ENCODE results near the gene NLRP9. TPM values are rescaled to one million over a fixed set of nuclear protein-coding genes. Genes with fewer than 3 reads are reported as not detected.

The NLRP9 gene
- total RNA-seq, 1 donor from 2014 or later = not detected

DNA sequence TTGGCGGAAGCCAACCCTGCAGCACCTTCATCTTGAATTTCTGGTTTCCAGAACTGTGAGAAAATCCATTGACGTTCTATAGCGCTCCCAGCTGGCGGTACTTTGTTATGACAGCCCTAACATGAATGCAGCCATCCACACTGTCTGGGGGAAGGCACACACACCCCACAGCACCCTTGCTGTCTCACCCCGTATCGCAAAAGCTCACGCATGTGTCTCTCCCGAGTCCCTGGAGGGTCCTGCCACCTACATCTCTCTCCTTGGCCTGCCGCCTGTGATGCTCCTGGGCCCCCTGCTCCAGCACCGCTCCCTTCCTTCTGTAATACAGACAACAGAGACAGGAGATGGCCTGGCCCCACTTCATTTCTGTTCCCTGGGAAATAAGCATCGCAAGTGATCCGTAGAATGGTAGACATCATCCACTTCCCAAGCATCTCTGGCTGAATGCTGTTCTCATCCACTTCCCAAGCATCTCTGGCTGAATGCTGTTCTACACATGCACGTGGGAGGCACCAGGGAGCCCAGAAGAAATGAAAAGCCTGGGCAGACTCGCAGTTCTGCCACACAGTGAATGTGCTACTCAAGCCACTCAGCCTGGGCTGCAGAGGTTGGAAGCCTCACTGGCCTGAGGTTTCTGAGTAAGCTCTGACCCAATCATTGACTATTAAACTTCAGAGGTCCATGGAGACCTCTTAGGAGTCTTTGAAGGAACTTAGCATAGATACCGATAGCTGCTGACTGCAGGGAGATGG, 33.5 kb downstream of the NLRP9 start:
- DNase-seq (ENCODE audit: low read depth) = no peak

DNA sequence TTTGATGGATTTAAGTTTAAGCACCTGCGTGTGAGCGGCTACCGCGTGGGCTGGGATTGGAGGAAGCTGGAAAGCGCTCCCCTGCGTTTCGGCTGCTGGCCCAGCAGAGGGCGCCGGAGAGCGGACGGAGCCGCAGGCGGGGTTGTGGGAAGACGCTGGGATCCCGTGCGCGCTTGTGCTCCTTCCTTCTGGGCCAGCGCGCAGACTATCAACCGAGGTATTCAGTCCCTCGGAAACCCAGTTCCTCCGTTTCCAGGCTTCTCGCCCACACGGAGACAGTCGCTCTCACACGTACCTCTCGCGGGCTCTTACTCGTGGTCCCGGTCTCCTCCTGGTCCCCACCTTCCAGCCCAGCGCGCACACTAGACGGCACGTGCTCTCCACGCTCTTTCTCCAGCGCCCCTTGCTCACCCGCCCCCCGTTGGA, 34.4 kb downstream of the NLRP9 start:
- no peak for DNase-seq (ENCODE audit: low read depth)

DNA sequence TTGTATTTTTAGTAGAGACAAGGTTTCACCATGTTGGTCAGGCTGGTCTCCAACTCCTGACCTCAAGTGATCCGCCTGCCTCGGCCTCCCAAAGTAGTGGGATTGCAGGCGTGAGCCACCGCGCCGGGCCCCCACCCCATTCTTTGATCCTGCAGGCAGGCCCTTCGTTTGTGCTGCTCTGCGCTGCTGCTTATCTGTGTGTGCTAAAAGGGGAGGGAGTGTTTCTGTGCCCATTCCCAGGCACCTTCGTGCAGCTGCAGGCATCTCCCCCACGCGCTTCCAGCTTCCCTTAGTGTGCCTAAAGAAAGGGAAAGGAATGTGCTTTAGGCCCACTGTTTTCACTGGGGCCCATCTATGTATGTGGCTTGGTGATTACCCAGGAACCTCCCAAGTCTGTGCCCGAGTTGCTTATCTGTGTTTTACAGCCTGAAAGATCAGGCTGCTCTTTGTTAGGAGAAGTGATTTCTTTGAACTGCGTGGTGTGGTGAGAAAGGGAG, 36.0 kb downstream of the NLRP9 start:
- DNase-seq (ENCODE audit: low read depth) = no peak

DNA sequence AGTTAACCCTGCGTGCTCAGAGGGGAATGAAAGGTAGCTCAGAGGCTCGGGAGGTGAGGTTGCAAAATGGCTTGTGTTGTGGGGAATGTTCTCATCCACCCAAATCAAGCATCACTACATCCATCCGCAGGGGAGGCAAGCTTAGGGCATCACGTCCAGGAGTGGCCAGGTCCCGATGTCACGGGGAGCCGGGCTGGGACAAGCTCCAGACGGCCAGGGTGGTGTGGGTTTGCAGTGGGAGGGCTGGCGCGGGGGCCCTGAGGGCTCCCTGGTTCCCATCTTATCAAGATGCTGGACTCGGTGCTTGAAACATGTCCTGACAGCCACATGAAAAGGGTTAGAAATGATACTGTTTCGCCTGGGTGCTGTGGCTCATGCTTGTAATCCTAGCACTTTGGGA, 37.4 kb downstream of the NLRP9 start:
- no peak for DNase-seq (ENCODE audit: low read depth)

- no peak for DNase-seq (ENCODE audit: low read depth)
Observed at GRCh38 chr19:55699221-55699620, 39.0 kb downstream of the NLRP9 start.

- no peak for DNase-seq (ENCODE audit: low read depth)
Observed at GRCh38 chr19:55698256-55698655, 39.9 kb downstream of the NLRP9 start.

- no peak for DNase-seq (ENCODE audit: low read depth)
Observed at GRCh38 chr19:55697698-55698097, 40.5 kb downstream of the NLRP9 start.

GRCh38 chr19:55697069-55697440, 41.1 kb downstream of the NLRP9 start:
- DNase-seq (ENCODE audit: low read depth) = no peak

- no peak for DNase-seq (ENCODE audit: low read depth)
Observed at GRCh38 chr19:55696301-55697068, 41.7 kb downstream of the NLRP9 start.

DNA sequence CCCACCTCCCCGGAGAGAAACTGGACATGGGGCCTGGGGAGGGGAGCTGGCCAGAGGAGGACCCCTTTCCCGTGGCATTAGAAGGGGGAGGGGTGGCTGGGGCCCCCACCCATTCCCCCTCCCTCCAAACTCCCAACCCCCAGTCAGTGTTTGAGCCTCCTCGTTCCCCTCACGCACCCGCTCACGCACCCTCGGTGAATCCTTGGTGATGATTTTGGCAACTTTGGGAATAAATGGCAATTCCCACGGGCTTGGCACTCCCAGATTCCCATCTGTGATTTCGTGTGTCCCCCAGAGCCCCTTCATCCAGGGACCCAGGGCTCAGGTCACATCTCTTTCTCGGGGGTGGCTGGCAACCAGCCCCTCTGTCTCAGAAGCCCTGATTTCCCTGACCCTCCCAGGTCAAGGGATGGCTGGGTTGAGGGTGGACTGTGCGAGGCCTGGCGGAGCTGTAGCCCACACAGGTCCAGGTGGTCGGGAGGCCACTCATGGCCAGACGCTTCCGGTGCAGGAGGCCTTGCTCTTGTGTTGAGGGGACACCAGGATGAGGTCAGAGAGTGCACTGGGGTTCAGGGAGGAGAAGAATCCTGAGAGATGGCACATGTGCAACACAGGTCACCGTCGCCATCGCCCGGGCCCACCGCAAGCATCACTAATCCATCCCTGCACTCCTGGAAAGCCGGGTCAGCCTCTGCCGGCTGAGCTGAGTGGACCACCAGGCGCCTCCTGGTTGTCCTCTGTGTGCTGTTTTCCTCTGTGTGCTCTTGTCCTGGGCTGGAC, 42.5 kb downstream of the NLRP9 start:
- no peak for DNase-seq (ENCODE audit: low read depth)

- no peak for DNase-seq (ENCODE audit: low read depth)
Observed at GRCh38 chr19:55694656-55695491, 43.3 kb downstream of the NLRP9 start.

DNA sequence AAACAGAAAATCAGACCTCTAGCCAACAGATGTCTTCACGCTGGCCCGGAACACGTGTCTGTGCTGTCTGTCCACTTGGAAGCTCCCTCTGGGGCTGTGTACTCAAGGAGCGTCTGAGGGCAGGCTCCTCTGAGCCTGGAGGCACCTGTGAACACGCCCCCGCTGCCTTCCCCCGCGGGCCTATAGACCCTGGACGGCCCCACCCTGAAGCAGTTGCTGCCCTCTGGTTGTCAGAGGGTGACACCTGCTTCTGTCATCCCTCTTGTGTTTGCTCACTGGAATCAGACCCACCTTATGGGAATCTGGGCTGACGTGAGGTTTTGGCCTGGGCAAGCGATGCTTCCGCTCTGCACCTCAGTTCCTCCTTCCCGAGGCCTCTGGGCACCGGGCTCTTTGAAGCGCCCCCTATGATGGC, 44.0 kb downstream of the NLRP9 start:
- no peak for DNase-seq (ENCODE audit: low read depth)

- DNase-seq (ENCODE audit: low read depth) = no peak
Observed at GRCh38 chr19:55693336-55693974, 44.7 kb downstream of the NLRP9 start.

DNA sequence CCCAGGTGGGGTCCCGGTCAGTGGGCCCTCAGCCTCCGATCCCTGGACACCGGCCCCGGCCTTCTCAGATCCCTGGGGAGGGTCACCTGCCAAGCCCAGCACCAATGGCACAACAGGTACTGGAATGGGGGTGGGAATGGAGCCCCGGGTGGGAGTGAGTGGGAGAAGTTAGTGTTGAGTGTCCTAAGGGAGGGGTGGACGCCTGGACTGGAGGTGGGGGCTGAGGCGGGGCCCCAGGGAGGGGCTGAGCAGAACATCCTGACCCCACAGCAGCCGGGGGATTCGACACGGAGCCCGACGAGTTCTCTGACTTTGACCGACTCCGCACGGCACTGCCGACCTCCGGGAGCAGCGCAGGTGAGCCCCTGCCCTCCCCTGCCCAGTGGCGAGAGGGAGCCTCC, 45.5 kb downstream of the NLRP9 start:
- DNase-seq (ENCODE audit: low read depth) = no peak

GRCh38 chr19:55691561-55692481, 46.4 kb downstream of the NLRP9 start:
- no peak for DNase-seq (ENCODE audit: low read depth)

- DNase-seq (ENCODE audit: low read depth) = no peak
Observed at GRCh38 chr19:55690769-55691545, 47.2 kb downstream of the NLRP9 start.

DNA sequence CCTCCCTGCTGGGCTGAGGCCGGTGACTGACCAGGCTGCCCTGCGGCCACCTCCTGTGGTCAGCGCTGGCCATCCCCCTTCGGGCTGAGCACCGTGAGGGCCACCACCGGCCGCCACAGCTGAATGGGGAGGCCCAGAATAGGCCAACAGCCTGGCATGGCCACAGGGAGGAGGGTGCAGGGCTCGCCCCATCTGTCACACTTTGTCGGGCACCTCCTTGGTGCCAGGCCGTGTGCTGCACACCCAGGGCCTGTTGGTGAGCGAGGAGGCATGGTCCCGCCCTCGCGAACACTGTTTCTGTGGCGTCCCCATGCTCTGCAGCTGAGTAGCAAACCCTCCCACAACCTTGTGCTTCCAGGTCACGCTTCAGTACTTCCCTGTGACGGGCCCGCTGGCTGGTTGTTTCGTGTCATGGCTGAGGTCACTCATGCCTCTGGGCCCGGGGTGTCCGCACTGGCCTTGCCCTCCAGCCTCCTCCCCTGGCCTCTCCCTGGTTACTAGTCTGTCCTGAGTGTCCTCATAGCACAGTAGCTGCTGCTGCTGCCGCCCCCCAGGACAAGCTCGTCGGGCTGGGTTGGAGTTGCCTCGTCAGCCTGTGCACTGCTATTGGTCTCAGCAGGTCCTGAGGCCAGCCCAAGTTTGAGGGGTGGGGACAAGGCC, 48.0 kb downstream of the NLRP9 start:
- peak; percentile 34 for DNase-seq (ENCODE audit: low read depth)

DNA sequence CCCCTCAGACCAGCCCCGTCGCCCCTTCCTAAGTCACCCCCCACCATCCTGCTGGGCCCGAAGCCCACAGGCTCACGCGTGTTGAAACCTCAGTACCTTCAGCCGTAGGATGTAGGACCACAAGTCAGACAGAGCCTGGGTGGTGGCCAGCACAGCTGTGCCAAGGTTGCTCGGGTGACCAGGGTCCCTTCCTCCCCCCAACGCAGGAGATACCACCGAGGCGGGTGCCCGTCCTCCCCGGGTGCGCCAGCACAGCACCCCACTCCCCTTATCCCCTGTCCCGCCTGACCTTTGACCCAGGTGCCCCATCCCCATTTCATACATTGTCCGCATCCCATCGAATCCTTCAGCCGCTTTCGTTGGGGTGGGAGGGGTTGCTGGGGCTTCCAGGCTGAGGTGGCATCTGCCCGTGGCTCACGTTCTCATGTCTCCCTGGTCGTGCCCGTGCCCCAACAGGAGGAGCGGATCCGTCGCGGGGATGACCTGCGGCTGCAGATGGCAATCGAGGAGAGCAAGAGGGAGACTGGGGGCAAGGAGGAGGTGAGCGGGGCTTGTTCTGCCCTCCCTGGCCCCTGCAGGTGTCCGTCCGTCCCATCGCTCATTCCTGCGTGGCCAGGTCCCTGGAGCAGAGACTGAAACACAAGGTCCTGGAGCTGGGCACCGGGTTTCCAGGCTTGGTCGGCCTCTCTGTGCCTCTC, 48.6 kb downstream of the NLRP9 start:
- no peak for DNase-seq (ENCODE audit: low read depth)

All from renal cortical epithelial cell (primary cell).